GM06990 (cell line): ENCODE data around the gene PAX6.

ENCODE experiments used
- DNase-seq: peaks from one replicate; pipeline ENCODE4 v3.0.0-alpha.2; 2011; ENCODE audit not compliant: insufficient read length; ENCODE audit errors: extremely low read depth
- H3K27me3 ChIP-seq: replicated peaks from 2 replicates; pipeline ENCODE4 v1.6.0; 2011; ENCODE audit warnings: low read length; ENCODE audit not compliant: control insufficient read depth, insufficient read depth
- H3K36me3 ChIP-seq: 2 replicates; pipeline ENCODE4 v1.5.1; 2011; ENCODE audit warnings: low read length; ENCODE audit not compliant: control insufficient read depth, insufficient read depth
- H3K4me3 ChIP-seq: replicated peaks from 2 replicates; pipeline ENCODE4 v1.5.1; 2011; ENCODE audit warnings: low read depth, mild to moderate bottlenecking, control low read depth, low read length
- CTCF ChIP-seq: IDR thresholded peaks from 2 replicates; pipeline ENCODE4 v1.5.1; 2011; ENCODE audit warnings: low read length, control low read depth, mild to moderate bottlenecking, inconsistent platforms; ENCODE audit not compliant: insufficient read depth, poor library complexity, severe bottlenecking

The PAX6 gene

GRCh38 chr11:31808721-31809540 lies 2.2 kb downstream of the PAX6 start:
- H3K27me3 ChIP-seq, result peaks cover 9% of the 10 kb centered on the region
- no peak for TF ChIP-seq CTCF
- H3K4me3 ChIP-seq, result no peak overlapping the region
- H3K36me3 ChIP-seq, result no peaks in the 10 kb centered on the region
- no peak for DNase-seq

GRCh38 chr11:31807799-31808667 lies 3.1 kb downstream of the PAX6 start:
- peaks cover 9% of the 10 kb centered on the region for H3K27me3 ChIP-seq
- no peaks in the 10 kb centered on the region for H3K36me3 ChIP-seq
- DNase-seq, result no peak
- no peak overlapping the region for H3K4me3 ChIP-seq
- no peak for TF ChIP-seq CTCF

GRCh38 chr11:31806928-31807798 lies 4.0 kb downstream of the PAX6 start:
- peaks cover 11% of the 10 kb centered on the region for H3K27me3 ChIP-seq

GRCh38 chr11:31806186-31806927 lies 4.8 kb downstream of the PAX6 start:
- Histone ChIP-seq H3K36me3 (no peaks in the 10 kb centered on the region), H3K4me3 (no peak overlapping the region), H3K27me3 (peaks cover 12% of the 10 kb centered on the region)
- DNase-seq, result no peak
- TF ChIP-seq CTCF, result no peak

More at GRCh38 chr11:31806928-31807798, 4.0 kb downstream of the PAX6 start:
- Histone ChIP-seq H3K36me3 (no peaks in the 10 kb centered on the region), H3K4me3 (no peak overlapping the region)
- no peak for DNase-seq
- no peak for TF ChIP-seq CTCF
